ENCODE data around the gene USP48.
"Not testable (repeated sequence)": the region's sequence is repeated elsewhere in the genome, so short reads cannot be mapped to it uniquely, and the experiment has no call there.

The USP48 gene

DNA sequence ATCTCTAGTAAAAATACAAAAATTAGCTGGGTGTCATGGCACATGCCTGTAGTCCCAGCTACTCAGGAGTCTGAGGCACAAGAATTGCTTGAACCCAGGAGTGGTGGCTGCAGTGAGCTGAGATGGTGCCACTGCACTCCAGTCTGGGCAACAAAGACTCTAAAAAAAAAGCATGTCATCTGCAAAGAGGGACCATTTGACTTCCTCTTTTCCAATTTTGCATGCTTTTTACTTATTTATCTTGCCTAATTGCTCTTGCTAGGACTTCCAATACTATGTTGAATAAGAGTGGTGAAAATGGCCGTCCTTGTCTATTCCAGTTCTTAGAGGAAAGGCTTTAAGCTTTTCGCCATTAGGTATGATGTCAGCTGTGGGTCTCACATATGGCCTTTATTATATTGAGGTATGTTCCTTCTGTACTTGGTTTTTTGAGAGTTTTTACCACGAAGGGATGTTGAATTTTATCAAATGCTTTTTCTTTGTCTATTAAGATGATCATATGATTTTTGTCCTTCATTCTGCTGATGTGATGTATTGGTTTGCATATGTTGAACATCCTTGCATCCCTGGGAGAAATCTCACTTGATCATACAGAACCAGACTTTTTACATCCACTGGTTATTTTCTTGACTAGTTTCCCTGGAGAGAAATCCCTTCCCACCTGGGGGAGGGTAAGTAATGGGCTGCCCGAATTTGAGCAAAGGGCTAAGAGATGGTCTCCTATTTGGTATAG lies 96.8 kb downstream of the USP48 start:
- ATAC-seq (no peak), DNase-seq (ENCODE audit: low spot score in 2 of 2) (no peak)
- Mint-ChIP-seq H3K4me1 (no peaks in the 10 kb centered on the region), H3K27ac (no peak overlapping the region), H3K4me3 (no peak overlapping the region), H3K36me3 (peaks cover 100% of the 10 kb centered on the region), H3K9me3 (no peaks in the 10 kb centered on the region)

GRCh38 chr1:21681426-21681825 lies 101.5 kb downstream of the USP48 start:
- DNase-seq (ENCODE audit: low spot score in 2 of 2) (no peak), ATAC-seq (no peak)
- H3K27ac Mint-ChIP-seq, result peak overlapping the region; percentile 2
- H3K4me1 Mint-ChIP-seq, result no peaks in the 10 kb centered on the region
- H3K36me3 Mint-ChIP-seq, result peaks cover 100% of the 10 kb centered on the region
- H3K4me3 Mint-ChIP-seq, result no peak overlapping the region
- no peaks in the 10 kb centered on the region for H3K9me3 Mint-ChIP-seq

GRCh38 chr1:21680918-21681317 lies 102.0 kb downstream of the USP48 start:
- Mint-ChIP-seq H3K4me1 (no peaks in the 10 kb centered on the region), H3K4me3 (no peak overlapping the region), H3K36me3 (peaks cover 98% of the 10 kb centered on the region), H3K9me3 (no peaks in the 10 kb centered on the region), H3K27ac (no peak overlapping the region)
- no peak for DNase-seq (ENCODE audit: low spot score in 2 of 2)
- ATAC-seq, result no peak

DNA sequence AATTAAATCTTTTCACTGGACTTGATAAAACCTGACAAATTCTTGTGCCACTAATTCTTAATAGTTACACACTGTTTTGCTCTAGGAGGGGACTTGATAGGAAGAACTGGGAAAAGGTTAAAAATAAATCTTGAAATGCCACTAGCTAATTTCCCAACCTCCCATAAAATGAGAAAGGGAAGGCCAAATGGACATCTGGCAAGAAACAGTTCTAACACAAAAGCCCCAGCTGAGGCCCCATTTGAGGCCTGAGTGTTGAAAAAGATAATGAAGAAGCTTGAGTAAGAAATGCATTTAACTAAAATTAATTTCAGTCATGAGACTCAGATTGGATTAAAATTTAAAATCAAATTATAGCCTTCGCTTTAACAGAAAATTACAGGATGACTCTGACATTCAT lies 102.6 kb downstream of the USP48 start:
- no peak for ATAC-seq
- DNase-seq (ENCODE audit: low spot score in 2 of 2), result no peak
- Mint-ChIP-seq H3K4me3 (no peak overlapping the region), H3K4me1 (no peaks in the 10 kb centered on the region), H3K36me3 (peaks cover 98% of the 10 kb centered on the region), H3K27ac (no peak overlapping the region), H3K9me3 (no peaks in the 10 kb centered on the region)

DNA sequence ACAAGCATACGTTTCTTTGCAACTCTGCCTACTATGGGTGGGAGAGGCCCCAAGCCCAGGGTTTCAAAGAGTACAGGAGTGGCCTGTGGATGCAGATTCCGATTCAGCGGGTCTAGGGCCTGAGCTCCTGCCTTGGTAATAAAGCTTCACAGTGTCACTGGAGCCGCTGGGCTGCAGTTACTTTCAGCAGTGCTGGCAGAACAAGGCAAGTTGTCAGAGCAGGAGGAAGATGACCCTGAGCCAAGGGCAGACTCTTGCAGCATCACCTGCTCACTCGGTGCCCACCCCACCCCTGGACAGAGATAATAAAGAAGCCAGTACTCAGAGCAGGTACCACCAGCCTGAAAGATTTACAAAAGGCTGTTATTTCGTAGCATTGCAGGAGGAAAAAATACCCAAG lies 105.8 kb downstream of the USP48 start:
- H3K4me3 Mint-ChIP-seq, result no peak overlapping the region
- H3K36me3 Mint-ChIP-seq, result peaks cover 69% of the 10 kb centered on the region
- H3K4me1 Mint-ChIP-seq, result peaks cover 3% of the 10 kb centered on the region
- no peak overlapping the region for H3K27ac Mint-ChIP-seq
- DNase-seq (ENCODE audit: low spot score in 2 of 2) (no peak), ATAC-seq (no peak)
- H3K9me3 Mint-ChIP-seq, result no peaks in the 10 kb centered on the region

DNA sequence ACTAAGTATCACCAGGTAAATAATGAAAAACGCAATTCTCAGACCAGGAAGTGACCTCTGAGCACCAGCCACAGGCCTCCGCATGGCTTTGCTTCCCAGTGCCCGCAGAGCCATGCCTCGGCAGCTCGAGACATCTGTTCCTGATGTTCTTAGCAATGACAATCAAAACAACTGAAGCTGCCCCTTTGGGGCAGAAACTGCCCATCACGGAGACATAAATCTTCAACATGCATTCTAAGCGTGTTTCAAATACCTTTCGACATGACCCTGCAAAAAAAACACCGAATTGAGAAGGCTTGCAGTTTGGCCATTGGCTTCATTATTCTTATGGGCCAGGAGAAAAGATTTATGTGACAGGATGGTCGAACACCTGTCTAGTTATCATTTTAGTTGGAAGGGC lies 108.0 kb downstream of the USP48 start:
- ATAC-seq (no peak), DNase-seq (ENCODE audit: low spot score in 2 of 2) (no peak)
- Mint-ChIP-seq H3K4me1 (peaks cover 7% of the 10 kb centered on the region), H3K36me3 (peaks cover 61% of the 10 kb centered on the region), H3K9me3 (no peaks in the 10 kb centered on the region), H3K27ac (no peak overlapping the region), H3K4me3 (no peak overlapping the region)

GRCh38 chr1:21673853-21674252 lies 109.1 kb downstream of the USP48 start:
- H3K4me3 Mint-ChIP-seq; H3K9me3 Mint-ChIP-seq; DNase-seq (ENCODE audit: low spot score in 2 of 2); H3K4me1 Mint-ChIP-seq; H3K27ac Mint-ChIP-seq; ATAC-seq: not testable (repeated sequence)
- peaks cover 50% of the 10 kb centered on the region for H3K36me3 Mint-ChIP-seq

DNA sequence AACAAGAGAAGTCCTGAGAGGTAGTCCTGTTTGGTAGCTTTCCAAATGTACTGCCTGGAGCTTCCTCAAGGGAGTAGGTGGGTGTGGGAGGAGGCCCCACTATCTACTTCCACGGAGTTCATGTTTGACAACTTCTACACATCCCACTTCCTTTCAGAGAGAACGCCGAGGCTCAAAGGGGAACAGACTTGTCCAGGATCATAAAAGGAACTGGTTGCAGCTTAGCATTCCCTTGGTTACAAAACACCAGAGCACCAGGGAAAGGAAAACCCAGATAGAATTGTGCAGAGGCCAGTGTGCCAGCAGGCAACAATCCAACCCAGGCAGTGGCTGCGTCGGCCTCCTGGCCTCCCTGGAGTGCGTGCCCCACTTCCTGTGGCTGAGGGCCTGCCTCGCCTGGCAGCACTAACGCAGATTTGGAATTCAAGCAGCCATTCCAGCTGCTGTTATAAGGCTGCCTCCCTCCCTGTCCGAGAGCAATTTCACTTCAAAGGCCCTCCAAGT lies 109.6 kb downstream of the USP48 start:
- no peak for DNase-seq (ENCODE audit: low spot score in 2 of 2)
- no peak overlapping the region for H3K27ac Mint-ChIP-seq
- no peak overlapping the region for H3K4me3 Mint-ChIP-seq
- no peaks in the 10 kb centered on the region for H3K9me3 Mint-ChIP-seq
- peaks cover 45% of the 10 kb centered on the region for H3K36me3 Mint-ChIP-seq
- ATAC-seq, result no peak
- peaks cover 7% of the 10 kb centered on the region for H3K4me1 Mint-ChIP-seq

DNA sequence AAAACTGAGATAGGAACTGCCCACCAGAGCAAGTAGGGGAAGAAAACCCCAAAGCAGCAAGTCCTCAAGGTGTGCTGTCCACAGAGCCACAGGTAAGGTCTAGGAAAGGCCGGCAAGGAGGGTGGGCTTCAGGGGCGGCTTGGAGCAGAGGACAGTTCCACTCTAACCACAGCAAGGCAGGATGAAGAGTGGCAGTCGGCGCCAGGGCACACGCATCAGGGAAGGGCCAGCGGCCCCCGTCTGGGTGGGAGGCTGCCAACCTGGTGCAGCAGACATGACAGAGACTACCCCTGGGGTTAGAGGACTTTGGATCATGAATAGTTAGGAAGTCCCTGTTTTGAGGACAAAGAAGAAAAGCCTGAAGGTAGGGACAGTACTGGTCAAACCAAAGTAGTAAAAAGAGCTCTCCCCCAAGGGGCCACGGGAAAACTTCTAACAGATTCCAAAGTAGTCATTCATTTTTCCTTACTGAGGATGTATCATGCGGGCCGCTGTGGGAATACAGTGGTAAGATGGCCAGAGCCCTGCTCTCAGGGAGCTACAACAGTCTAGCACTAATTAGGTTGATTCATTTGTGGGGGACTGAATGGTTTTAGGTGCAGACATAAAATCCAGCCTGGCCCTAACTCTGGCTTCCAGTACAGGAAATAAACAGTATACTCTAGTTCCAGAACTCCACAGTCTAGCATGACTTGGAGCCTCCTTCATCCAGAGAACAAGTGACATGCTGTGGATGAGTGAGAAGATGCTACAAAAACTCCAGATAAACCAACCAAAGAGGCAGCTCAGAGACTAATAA lies 110.3 kb downstream of the USP48 start:
- DNase-seq (ENCODE audit: low spot score in 2 of 2) (no peak), ATAC-seq (no peak)
- H3K4me1 Mint-ChIP-seq, result peaks cover 7% of the 10 kb centered on the region
- H3K27ac Mint-ChIP-seq, result no peak overlapping the region
- H3K9me3 Mint-ChIP-seq, result no peaks in the 10 kb centered on the region
- H3K4me3 Mint-ChIP-seq, result no peak overlapping the region
- peaks cover 38% of the 10 kb centered on the region for H3K36me3 Mint-ChIP-seq

GRCh38 chr1:21671915-21672314 lies 111.0 kb downstream of the USP48 start:
- DNase-seq (ENCODE audit: low spot score in 2 of 2), result no peak
- H3K9me3 Mint-ChIP-seq, result no peaks in the 10 kb centered on the region
- peaks cover 8% of the 10 kb centered on the region for H3K4me1 Mint-ChIP-seq
- no peak overlapping the region for H3K4me3 Mint-ChIP-seq
- H3K36me3 Mint-ChIP-seq, result peaks cover 30% of the 10 kb centered on the region
- no peak for ATAC-seq
- no peak overlapping the region for H3K27ac Mint-ChIP-seq

GRCh38 chr1:21670956-21671902 lies 111.7 kb downstream of the USP48 start:
- peaks cover 15% of the 10 kb centered on the region for H3K4me1 Mint-ChIP-seq
- no peak overlapping the region for H3K4me3 Mint-ChIP-seq
- ATAC-seq, result no peak
- no peak overlapping the region for H3K27ac Mint-ChIP-seq
- H3K9me3 Mint-ChIP-seq, result no peaks in the 10 kb centered on the region
- H3K36me3 Mint-ChIP-seq, result peaks cover 24% of the 10 kb centered on the region
- DNase-seq (ENCODE audit: low spot score in 2 of 2), result no peak

DNA sequence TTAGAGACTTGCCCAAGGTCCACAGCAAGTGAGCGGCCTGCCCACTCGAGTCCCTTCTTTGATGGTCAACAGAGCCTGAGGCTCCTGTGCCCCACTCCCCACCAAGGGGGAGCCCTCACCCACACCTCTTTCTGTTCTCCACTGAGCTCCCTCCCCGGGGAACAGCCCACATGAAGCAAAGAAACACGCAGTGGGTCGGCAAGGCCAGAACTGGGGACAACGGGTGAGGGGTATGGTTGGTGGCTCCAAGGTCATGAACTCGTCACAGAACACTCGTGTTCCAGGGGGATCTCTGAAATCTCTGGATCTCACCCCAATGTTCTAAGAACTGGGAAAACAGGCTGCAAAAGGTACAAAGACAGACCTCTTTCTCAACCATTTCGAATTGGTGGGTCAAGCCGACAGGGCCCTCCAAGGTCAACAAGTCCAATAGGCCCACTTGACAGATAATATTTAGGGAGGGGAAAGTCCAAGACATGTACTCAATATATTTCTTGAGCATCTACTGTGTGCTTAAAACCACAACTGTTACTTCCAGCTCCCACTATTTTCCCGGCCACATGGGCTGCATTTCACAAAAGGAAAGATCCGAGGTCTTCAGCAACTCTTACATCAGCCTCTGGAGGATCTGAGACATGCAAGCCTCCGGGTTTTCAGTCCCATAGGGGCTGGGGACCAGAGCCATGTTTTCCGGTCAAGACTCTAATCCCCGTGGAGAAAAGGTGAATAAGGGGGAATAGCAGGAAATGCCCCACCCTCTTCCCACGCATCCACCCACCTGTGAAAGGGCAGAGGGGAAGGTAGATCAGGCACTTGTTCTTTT lies 112.7 kb downstream of the USP48 start:
- Mint-ChIP-seq H3K9me3 (no peaks in the 10 kb centered on the region), H3K36me3 (peaks cover 17% of the 10 kb centered on the region), H3K4me3 (peak overlapping the region; percentile 54), H3K27ac (peak overlapping the region; percentile 20), H3K4me1 (peaks cover 16% of the 10 kb centered on the region)
- DNase-seq (ENCODE audit: low spot score in 2 of 2), result no peak
- ATAC-seq, result no peak

GRCh38 chr1:21669258-21670058 lies 113.5 kb downstream of the USP48 start, which contains the start of gene RAP1GAP:
TSS of gene RAP1GAP (minus strand) at chr1:21669357. CDS start at chr1:21620032, 49,325 bp downstream.
- ATAC-seq (peak; percentile 70), DNase-seq (ENCODE audit: low spot score in 2 of 2) (no peak)
- peak within 1 kb of the TSS; percentile 54 for H3K4me3 Mint-ChIP-seq
- H3K36me3 Mint-ChIP-seq, result peaks cover 17% of the 10 kb centered on the region
- H3K27ac Mint-ChIP-seq, result peak within 1 kb of the TSS; percentile 20
- H3K9me3 Mint-ChIP-seq, result no peaks in the 10 kb centered on the region
- peaks cover 17% of the 10 kb centered on the region for H3K4me1 Mint-ChIP-seq

GRCh38 chr1:21668951-21669257 lies 114.0 kb downstream of the USP48 start:
- Mint-ChIP-seq H3K27ac (no peak overlapping the region), H3K4me3 (peak overlapping the region; percentile 54), H3K9me3 (no peaks in the 10 kb centered on the region), H3K36me3 (peaks cover 17% of the 10 kb centered on the region), H3K4me1 (peaks cover 21% of the 10 kb centered on the region)
- ATAC-seq (no peak), DNase-seq (ENCODE audit: low spot score in 2 of 2) (no peak)
